Gastroesophageal sphincter (tissue), 4 donors: Measurements from ENCODE around the gene STARD10. TPM values are rescaled to one million over a fixed set of nuclear protein-coding genes. Genes with fewer than 3 reads are reported as not detected.
A peak's percentile ranks its signal among the peaks of the same experiment; 100 is the strongest.

Experiments
- ATAC-seq: fragments of 150-250 bp; one replicate; pipeline ENCODE4 v1.9.1; 2016; ENCODE audit warnings: mild to moderate bottlenecking, moderate library complexity
- H3K27ac ChIP-seq, 4 donors: fragments of 200-600 bp; sonication (generic) in 3 of 4; 1 replicate in 3 of 4; 2 replicates in 1 of 4; pipeline ENCODE4 v1.5.1; 2016 to 2019
- H3K27me3 ChIP-seq: fragments of 200-600 bp; sonication (generic); one replicate; pipeline ENCODE4 v1.5.1; 2019
- H3K36me3 ChIP-seq, 2 donors: fragments of 200-600 bp; sonication (generic); one replicate each; pipeline ENCODE4 v1.5.1; 2019; ENCODE audit warnings: control low read depth in 1 of 2
- H3K4me1 ChIP-seq, 3 donors: fragments of 200-600 bp; sonication (generic); 1 replicate in 2 of 3; 2 replicates in 1 of 3; pipeline ENCODE4 v1.5.1; 2016 to 2019; ENCODE audit warnings: control low read depth in 2 of 3
- H3K4me3 ChIP-seq, 2 donors: fragments of 200-600 bp; sonication (generic); one replicate each; pipeline ENCODE4 v1.5.1; 2019; ENCODE audit warnings: mild to moderate bottlenecking in 1 of 2, moderate library complexity in 1 of 2
- H3K9me3 ChIP-seq, 3 donors: fragments of 200-600 bp; sonication (generic); one replicate each; pipeline ENCODE4 v1.5.1; 2017 to 2019; ENCODE audit warnings: control low read depth in 2 of 3
- EP300 ChIP-seq: sonication (generic); formaldehyde crosslinking; IDR thresholded peaks from one replicate; pipeline ENCODE4 v1.6.1; 2017; ENCODE audit warnings: antibody characterized with exemption, mild to moderate bottlenecking
- POLR2A ChIP-seq, 2 donors: fragments of 450-650 bp; IDR thresholded peaks; one replicate each; pipeline ENCODE4 v1.6.1; 2017; ENCODE audit warnings: antibody characterized with exemption in 2 of 2, mild to moderate bottlenecking in 2 of 2, moderate library complexity in 1 of 2
- POLR2AphosphoS5 ChIP-seq: sonication (generic); formaldehyde crosslinking; IDR thresholded peaks from one replicate; pipeline ENCODE4 v1.6.1; 2017; ENCODE audit warnings: antibody characterized with exemption
- WGBS, 2 donors: methylation state at CpG; one replicate each; pipeline ENCODE4 v1.1.5; 2018; ENCODE audit warnings: low coverage in 1 of 2; 5-methylcytosine and 5-hydroxymethylcytosine counted together
- total RNA-seq, 4 donors: library from RNA; depleted of rRNA; stranded (reverse); fragments of >200 nt; gene quantifications; one replicate each; pipeline ENCODE4 v1.1.0, GENCODE V29; 2016
- TF ChIP-seq, protein P1 (sequence below), 4 experiments: fragments of 200-600 bp in 2 of 4; fragments of 450-650 bp in 2 of 4; sonication (generic) in 1 of 4; IDR thresholded peaks; one replicate each; pipeline ENCODE4 v1.5.1; 2017 to 2019; ENCODE audit warnings: antibody characterized with exemption in 4 of 4, mild to moderate bottlenecking in 2 of 4, moderate library complexity in 2 of 4

The STARD10 gene
- total RNA-seq, 4 donors from 2014 or later: 35.8 to 56.6 (median 45.0) TPM

GRCh38 chr11:72730243-72730642 is 63.6 kb downstream of the STARD10 start:
- Histone ChIP-seq H3K27ac (no peak overlapping the region), H3K4me3 (no peak overlapping the region), H3K36me3 (peaks cover 0 to 14% of the 10 kb centered on the region in 2 donors), H3K9me3 (no peaks in the 10 kb centered on the region), H3K27me3 (no peaks in the 10 kb centered on the region), H3K4me1 (peaks cover 0 to 22% (median 3%) of the 10 kb centered on the region in 3 donors)
- 86 to 88% methylated on average over 4 of the region's 5 CpGs for WGBS, 2 donors
- ATAC-seq: no peak
- TF ChIP-seq POLR2A (IDR thresholded peaks at IDR 0.05): no peak
- TF ChIP-seq EP300: no peak
- TF ChIP-seq POLR2AphosphoS5: no peak
- TF ChIP-seq, protein P1, sequence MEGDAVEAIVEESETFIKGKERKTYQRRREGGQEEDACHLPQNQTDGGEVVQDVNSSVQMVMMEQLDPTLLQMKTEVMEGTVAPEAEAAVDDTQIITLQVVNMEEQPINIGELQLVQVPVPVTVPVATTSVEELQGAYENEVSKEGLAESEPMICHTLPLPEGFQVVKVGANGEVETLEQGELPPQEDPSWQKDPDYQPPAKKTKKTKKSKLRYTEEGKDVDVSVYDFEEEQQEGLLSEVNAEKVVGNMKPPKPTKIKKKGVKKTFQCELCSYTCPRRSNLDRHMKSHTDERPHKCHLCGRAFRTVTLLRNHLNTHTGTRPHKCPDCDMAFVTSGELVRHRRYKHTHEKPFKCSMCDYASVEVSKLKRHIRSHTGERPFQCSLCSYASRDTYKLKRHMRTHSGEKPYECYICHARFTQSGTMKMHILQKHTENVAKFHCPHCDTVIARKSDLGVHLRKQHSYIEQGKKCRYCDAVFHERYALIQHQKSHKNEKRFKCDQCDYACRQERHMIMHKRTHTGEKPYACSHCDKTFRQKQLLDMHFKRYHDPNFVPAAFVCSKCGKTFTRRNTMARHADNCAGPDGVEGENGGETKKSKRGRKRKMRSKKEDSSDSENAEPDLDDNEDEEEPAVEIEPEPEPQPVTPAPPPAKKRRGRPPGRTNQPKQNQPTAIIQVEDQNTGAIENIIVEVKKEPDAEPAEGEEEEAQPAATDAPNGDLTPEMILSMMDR (IDR thresholded peaks at IDR 0.05): no peak

GRCh38 chr11:72727521-72727920 is 66.3 kb downstream of the STARD10 start:
- peaks cover 0 to 14% of the 10 kb centered on the region in 2 donors for H3K36me3 ChIP-seq
- TF ChIP-seq EP300 (no peak), POLR2AphosphoS5 (no peak), POLR2A (IDR thresholded peaks at IDR 0.05) (no peak)
- TF ChIP-seq, protein P1 (IDR thresholded peaks at IDR 0.05): no peak
- no peak overlapping the region for H3K4me3 ChIP-seq
- ATAC-seq: no peak
- no peaks in the 10 kb centered on the region for H3K9me3 ChIP-seq
- H3K27me3 ChIP-seq: no peaks in the 10 kb centered on the region
- WGBS, 2 donors: 63% methylated on average over 4 of the region's 4 CpGs; no CpG with 5 or more reads in 1 of the 2 donors
- H3K4me1 ChIP-seq: peaks cover 0 to 34% (median 12%) of the 10 kb centered on the region in 3 donors
- H3K27ac ChIP-seq: peak overlapping the region in 1 of 4 donors; percentile 19

DNA sequence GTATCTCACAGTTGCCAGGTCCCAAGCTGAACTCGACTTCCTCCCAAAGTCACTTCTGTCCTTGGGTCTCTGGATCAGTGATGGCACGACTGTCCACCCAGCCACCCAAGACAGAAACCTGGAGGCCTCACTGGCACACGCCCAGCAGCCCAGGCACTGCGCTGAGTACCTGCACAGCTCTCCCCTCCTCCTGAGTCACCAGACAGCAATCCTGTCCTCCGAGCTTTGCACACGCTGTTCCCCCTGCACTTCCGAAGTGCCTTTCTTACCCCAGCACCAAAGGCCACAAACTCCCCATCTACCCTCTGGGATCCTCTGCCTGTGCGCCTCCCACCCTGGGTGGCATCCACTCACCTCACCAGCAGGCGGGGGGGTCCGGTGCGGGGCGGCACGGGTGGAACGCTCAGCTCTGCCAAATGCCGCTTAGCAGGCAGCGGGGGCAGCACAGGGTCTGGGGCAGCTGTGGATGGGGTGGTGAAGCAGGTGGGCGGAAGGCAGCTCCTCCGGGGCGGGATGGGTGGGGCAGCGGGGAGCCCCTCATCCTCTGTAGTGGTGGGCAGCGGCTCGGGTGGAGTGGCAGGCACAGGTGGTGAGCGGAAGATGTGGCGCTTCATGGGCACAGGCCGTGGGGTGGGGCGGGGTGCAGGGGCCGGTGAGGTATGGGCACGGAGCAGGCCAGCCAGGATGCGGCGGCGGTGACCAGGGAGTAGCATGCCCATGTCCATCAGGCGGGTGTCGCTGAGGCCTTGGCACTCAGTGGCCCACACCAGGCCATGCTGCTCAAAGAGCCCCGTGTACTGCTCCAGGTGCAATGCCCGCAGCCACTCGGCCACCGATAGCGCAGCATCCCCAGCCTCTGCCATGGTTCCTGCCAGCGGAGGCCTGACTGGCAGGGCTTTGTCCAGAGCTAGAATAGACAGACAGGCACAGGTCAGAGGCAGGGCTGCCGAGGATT is 67.3 kb downstream of the STARD10 start:
- Histone ChIP-seq H3K4me1 (peaks cover 0 to 37% (median 13%) of the 10 kb centered on the region in 3 donors), H3K27ac (peak overlapping the region in 1 of 4 donors; percentile 17)

DNA sequence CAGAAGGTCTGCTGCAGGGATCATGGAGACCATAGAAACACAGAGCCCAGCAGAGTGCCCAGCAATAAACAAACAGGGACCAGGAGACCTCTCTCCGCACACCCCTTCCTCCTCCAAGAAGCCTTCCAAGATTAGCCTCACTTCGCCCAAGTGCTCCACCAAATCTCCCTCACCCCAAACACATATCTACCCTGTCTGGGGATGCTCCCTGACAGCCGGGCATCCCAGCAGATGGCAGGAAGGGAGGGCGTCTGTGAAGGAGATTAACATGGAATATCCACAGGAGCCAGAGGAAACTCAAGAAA is 68.2 kb downstream of the STARD10 start:
- WGBS, 2 donors: 42% methylated on average over 2 of the region's 4 CpGs; no CpG with 5 or more reads in 1 of the 2 donors
- ATAC-seq: no peak

More for the DNA sequence above, 67.3 kb downstream of the STARD10 start:
- no peak for ATAC-seq
- TF ChIP-seq POLR2AphosphoS5 (no peak), EP300 (no peak), POLR2A (IDR thresholded peaks at IDR 0.05) (no peak)
- TF ChIP-seq, protein P1 (IDR thresholded peaks at IDR 0.05): no peak
- H3K36me3 ChIP-seq: peaks cover 0 to 14% of the 10 kb centered on the region in 2 donors
- 65 to 96% methylated on average over 5 of the region's 40 CpGs for WGBS, 2 donors
- no peaks in the 10 kb centered on the region for H3K9me3 ChIP-seq
- H3K27me3 ChIP-seq: no peaks in the 10 kb centered on the region
- H3K4me3 ChIP-seq: no peak overlapping the region

DNA sequence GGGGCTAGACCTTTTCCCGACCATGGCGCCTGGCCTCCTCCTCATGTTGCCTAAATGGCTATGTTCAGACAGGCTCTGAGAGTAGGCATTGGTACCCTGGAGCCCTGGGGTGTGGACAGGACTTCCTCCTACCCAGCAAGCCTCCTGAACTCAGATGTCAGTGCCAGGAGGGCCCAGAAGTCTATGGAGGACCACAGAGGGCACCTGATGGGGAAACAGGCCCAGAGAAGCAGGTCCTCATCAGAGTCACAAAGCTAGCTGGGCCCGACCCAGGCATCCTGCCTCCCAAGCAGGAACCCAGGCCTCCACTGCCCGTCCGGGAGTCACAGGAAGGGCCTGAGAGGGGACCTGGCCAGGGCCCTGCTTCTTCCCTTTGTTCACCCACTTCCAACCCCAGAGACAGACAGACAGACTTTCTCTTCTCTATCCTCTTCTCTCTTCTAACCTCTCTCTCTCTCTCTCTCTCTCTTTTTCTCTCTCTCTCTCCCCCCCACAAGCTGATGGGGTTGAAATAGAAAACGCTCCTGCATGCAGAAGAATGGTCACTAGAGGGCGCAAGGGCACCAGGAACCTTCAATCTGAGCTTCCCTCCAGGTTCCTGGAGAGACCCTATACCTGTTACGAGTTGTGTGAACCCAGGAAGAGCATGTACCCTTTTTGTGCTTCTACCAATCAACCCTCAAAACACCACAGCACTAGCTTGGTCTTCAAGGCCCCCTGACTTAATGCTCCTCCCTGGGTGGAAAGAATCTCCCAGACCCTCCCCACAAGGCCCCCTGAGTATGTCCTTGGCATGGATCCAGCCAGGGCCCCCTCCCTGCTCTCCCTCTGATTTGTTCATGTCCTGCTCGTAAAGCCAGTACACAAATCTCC is 68.8 kb downstream of the STARD10 start:
- ATAC-seq: no peak

More for the DNA sequence above, 68.2 kb downstream of the STARD10 start:
- Histone ChIP-seq H3K4me3 (no peak overlapping the region), H3K27me3 (no peaks in the 10 kb centered on the region), H3K9me3 (no peaks in the 10 kb centered on the region), H3K4me1 (peaks cover 0 to 46% (median 22%) of the 10 kb centered on the region in 3 donors), H3K36me3 (peaks cover 0 to 14% of the 10 kb centered on the region in 2 donors), H3K27ac (peak overlapping the region in 1 of 4 donors; percentile 17)
- TF ChIP-seq POLR2A (IDR thresholded peaks at IDR 0.05): no peak
- no peak for TF ChIP-seq POLR2AphosphoS5

More for the DNA sequence above, 68.8 kb downstream of the STARD10 start:
- WGBS, 2 donors: 33% methylated on average over 6 of the region's 9 CpGs; no CpG with 5 or more reads in 1 of the 2 donors
- H3K9me3 ChIP-seq: no peaks in the 10 kb centered on the region
- no peak overlapping the region for H3K4me3 ChIP-seq
- H3K4me1 ChIP-seq: peaks cover 0 to 51% (median 28%) of the 10 kb centered on the region in 3 donors
- peak overlapping the region in 3 of 4 donors; percentile 33 to 57 (median 36) for H3K27ac ChIP-seq
- TF ChIP-seq, protein P1 (IDR thresholded peaks at IDR 0.05): peak in 3 of 4 experiments; percentile 90 to 93 (median 92)
- TF ChIP-seq EP300: no peak
- H3K27me3 ChIP-seq: no peaks in the 10 kb centered on the region
- peaks cover 0 to 14% of the 10 kb centered on the region in 2 donors for H3K36me3 ChIP-seq
